GM21737 (cell line): ENCODE measurements around the gene INSR.
"Not testable (repeated sequence)": the region's sequence is repeated elsewhere in the genome, so short reads cannot be mapped to it uniquely, and the experiment has no call there.

Experiments
- ATAC-seq: cut with Tn5 transposase; IDR thresholded peaks from one replicate; pipeline ENCODE4 v1.9.1; 2021; ENCODE audit warnings: mild to moderate bottlenecking, moderate library complexity; ENCODE audit not compliant: unreplicated experiment

The INSR gene

GRCh38 chr19:7225741-7226140 lies 68.5 kb downstream of the INSR start:
- no peak for ATAC-seq

GRCh38 chr19:7224995-7225394 lies 69.2 kb downstream of the INSR start:
- no peak for ATAC-seq

GRCh38 chr19:7224209-7224686 lies 70.0 kb downstream of the INSR start:
- no peak for ATAC-seq

GRCh38 chr19:7223429-7223828 lies 70.8 kb downstream of the INSR start:
- no peak for ATAC-seq

GRCh38 chr19:7219056-7219455 lies 75.2 kb downstream of the INSR start:
- no peak for ATAC-seq

- no peak for ATAC-seq
Measured at GRCh38 chr19:7217861-7218260, 76.4 kb downstream of the INSR start.

- ATAC-seq = no peak
Measured at GRCh38 chr19:7216373-7216902, 77.8 kb downstream of the INSR start.

GRCh38 chr19:7215176-7215575 lies 79.0 kb downstream of the INSR start:
- no peak for ATAC-seq

GRCh38 chr19:7214324-7215089 lies 79.7 kb downstream of the INSR start:
- no peak for ATAC-seq

- ATAC-seq = no peak
Measured at GRCh38 chr19:7213628-7214323, 80.4 kb downstream of the INSR start.

- ATAC-seq = no peak
Measured at GRCh38 chr19:7211191-7211951, 82.8 kb downstream of the INSR start.

GRCh38 chr19:7210359-7210758 lies 83.9 kb downstream of the INSR start:
- no peak for ATAC-seq

- ATAC-seq = not testable (repeated sequence)
Measured at GRCh38 chr19:7209597-7210325, 84.5 kb downstream of the INSR start.

- not testable (repeated sequence) for ATAC-seq
Measured at GRCh38 chr19:7209036-7209435, 85.2 kb downstream of the INSR start.

GRCh38 chr19:7203332-7203731 lies 90.9 kb downstream of the INSR start:
- no peak for ATAC-seq

GRCh38 chr19:7202888-7203287 lies 91.3 kb downstream of the INSR start:
- no peak for ATAC-seq

- no peak for ATAC-seq
Measured at GRCh38 chr19:7200736-7201135, 93.5 kb downstream of the INSR start.

- no peak for ATAC-seq
Measured at GRCh38 chr19:7199613-7200533, 94.3 kb downstream of the INSR start.
